ENCODE results near the gene HOXA11. TPM values are rescaled to one million over a fixed set of nuclear protein-coding genes. Genes with fewer than 3 reads are reported as not detected.
A peak's percentile ranks its signal among the peaks of the same experiment; 100 is the strongest.

Gene HOXA11
- total RNA-seq, 1 experiment from 2014 or later = 3.7 TPM

DNA sequence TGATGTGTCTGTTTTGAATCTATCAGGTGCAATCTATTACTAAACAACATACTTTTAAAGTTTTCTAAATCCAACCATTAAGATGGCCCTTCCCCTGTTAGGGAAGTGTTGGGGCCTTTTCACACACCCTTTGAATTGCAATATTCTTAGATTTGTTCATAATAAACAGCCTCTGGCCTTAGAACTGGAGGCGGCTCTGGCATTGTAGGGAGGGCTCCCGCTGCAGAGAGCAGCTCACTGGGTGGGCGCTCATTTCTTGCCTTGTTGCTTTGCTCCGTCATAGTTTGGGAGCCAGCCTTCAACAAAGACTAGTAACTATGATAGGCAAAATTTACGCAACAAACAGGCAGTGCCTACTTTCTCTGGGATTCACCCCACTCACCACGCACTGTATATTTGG is 6.7 kb downstream of the HOXA11 start:
- Histone ChIP-seq H3K27me3 (no peaks in the 10 kb centered on the region), H3K36me3 (peaks cover 10% of the 10 kb centered on the region), H3K4me3 (peak overlapping the region; percentile 51), H3K9me3 (no peaks in the 10 kb centered on the region)
- DNase-seq = peak; percentile 57

DNA sequence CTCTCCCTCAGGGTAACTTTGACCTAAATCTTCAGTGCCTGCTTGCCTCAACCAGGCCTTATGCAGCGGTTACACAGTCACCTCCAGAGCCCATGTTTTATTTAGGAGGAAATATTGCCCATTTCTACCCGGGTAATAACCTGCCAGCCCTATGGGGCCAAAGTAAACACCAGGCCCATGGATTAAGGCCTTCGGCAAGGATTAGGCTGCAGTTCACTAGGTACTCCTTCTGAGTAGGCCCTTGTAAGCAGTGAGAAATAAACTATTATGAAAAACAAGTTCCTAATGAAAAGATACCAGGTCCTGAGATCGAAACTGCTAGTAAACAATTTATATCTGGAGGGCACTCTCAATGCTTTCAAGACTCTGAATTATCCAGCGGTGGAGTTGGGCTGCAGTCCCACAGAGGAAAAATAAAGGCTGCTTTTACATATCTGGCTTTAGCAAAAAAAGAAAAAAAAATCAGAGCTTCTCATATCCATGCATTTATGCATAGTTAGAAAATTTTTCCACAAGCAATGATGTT is 7.2 kb downstream of the HOXA11 start:
- H3K4me3 ChIP-seq = peak overlapping the region; percentile 51
- peaks cover 10% of the 10 kb centered on the region for H3K36me3 ChIP-seq
- DNase-seq = peak; percentile 49
- no peaks in the 10 kb centered on the region for H3K9me3 ChIP-seq
- H3K27me3 ChIP-seq = no peaks in the 10 kb centered on the region

DNA sequence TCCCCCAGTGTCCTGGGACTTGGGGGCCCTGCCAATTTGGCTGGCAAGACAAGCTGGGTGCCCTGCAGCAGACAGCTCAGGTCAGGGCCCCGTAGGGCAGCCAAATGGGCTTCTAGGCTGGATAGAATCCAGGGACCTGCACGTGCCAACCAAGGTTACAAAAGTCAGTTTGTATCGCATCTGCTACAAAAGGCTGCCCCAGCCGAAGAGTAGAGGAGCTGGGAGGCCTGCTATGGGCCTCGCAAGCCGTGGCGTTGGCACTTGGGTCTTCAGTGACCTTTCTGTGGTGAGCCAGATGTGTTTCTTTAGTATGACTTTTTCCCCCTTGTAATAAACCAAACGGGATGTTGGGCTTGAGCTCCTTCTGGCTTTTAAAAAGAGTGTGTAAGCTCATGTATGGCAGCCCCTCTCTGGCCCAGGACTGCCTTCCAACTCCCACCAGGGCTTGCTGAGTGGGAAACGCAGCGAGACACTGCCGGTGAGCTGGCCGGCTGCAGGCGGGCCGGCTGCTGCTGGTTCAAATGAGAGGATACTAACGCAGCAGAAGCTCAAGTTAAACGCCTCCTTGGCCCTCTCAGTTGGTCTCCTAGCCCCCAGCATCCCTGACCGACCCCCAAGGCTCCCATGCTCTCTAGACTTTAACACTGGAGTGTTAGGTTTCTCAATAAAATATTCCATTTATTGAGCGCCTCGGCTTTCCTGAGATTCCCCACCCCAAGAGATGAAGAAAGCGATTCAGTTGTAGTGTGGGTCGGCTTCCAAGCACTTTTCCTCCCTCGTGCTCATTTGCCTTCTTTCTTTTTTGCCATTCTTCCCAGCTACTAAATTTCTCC is 7.9 kb downstream of the HOXA11 start:
- peak; percentile 50 for DNase-seq
- Histone ChIP-seq H3K36me3 (peaks cover 10% of the 10 kb centered on the region), H3K27me3 (no peaks in the 10 kb centered on the region), H3K4me3 (peak overlapping the region; percentile 51), H3K9me3 (no peaks in the 10 kb centered on the region)

- H3K9me3 ChIP-seq = no peaks in the 10 kb centered on the region
- H3K4me3 ChIP-seq = peak overlapping the region; percentile 51; the same call in 1 of the 2 replicates
- H3K36me3 ChIP-seq = peaks cover 15% of the 10 kb centered on the region
- no peaks in the 10 kb centered on the region for H3K27me3 ChIP-seq
- no peak for DNase-seq
These were observed 8.5 kb downstream of the HOXA11 start for GRCh38 chr7:27176524-27176845.

- H3K36me3 ChIP-seq = peaks cover 21% of the 10 kb centered on the region
- peak overlapping the region; percentile 20; the same call in 1 of the 2 replicates for H3K4me3 ChIP-seq
- no peaks in the 10 kb centered on the region for H3K9me3 ChIP-seq
- H3K27me3 ChIP-seq = no peaks in the 10 kb centered on the region
- peak; percentile 54 for DNase-seq
These were observed 9.2 kb downstream of the HOXA11 start for GRCh38 chr7:27175626-27176523.

DNA sequence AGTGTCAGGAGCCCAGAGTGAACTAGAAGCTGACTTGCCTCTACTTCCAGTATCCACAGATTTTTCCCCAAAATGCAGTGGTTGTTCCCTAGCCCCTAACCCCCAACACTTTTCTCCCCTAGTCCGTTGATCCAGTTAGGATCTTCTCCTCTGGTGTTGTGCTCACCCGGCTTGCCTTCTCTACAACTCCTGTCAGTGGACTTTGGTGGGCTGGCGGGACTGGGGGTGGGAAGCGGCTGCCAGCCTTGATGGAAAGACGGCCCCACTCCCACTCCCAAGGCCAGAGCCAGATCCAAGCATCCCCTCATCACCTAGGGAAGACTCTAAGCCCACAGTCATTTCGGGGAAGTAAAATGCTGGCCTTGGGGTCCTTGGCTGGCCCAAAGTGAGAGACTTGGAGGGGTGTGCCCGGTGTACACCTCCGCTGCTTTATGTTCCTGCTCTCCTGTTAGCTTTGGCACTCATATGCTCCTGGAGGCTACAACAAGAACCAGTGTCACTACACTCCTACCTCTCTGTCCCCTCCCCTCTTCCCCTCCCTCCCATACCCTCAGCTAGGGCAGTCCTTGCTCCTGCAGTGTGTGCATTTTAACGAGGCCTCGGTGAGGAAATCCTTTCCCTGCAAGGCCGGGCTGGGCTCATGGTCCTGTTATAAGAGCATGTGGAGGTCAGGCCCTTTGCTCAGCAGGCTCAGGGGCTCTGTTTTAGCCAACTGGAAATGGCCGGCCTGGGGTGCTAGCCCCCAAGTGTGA is 10.0 kb downstream of the HOXA11 start:
- Histone ChIP-seq H3K36me3 (peaks cover 25% of the 10 kb centered on the region), H3K9me3 (no peaks in the 10 kb centered on the region), H3K27me3 (no peaks in the 10 kb centered on the region), H3K4me3 (0 out of 2 replicates have a peak overlapping the region, but pooled peaks have one; percentile 20)
- peak; percentile 59 for DNase-seq

- peak; percentile 70 for DNase-seq
- H3K9me3 ChIP-seq = no peaks in the 10 kb centered on the region
- H3K36me3 ChIP-seq = peaks cover 25% of the 10 kb centered on the region
- H3K4me3 ChIP-seq = peak within 1 kb of the TSS; percentile 62
- no peaks in the 10 kb centered on the region for H3K27me3 ChIP-seq
These were observed 10.8 kb downstream of the HOXA11 start, which contains the start of gene HOXA10 for GRCh38 chr7:27173956-27174873. TSS of gene HOXA10 (minus strand) at chr7:27174320. CDS start at chr7:27174306, 14 bp downstream.

DNA sequence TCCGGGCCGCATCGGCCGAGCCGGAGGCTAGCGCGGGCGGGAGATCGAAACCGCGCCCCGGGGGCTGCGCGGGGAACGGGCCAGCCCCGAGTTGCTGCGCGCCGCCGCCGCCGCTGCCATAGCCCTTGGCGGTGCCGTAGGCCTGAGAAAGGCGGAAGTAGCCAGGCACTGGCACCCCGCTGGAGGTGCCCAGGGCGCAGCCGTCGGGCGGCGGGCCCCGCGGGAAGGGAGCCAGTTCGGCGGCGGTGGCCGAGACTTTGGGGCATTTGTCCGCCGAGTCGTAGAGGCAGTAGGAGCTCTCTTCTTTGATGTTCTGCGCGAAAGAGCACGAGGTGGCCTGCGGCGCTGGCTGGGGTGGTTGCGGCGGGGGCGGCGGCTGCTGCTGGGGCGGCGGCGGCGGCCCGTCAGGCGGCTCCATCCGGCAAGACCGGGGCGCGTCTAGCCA is 11.5 kb downstream of the HOXA11 start:
- Histone ChIP-seq H3K9me3 (no peaks in the 10 kb centered on the region), H3K4me3 (peak overlapping the region; percentile 62), H3K36me3 (peaks cover 31% of the 10 kb centered on the region), H3K27me3 (no peaks in the 10 kb centered on the region)
- DNase-seq = peak; percentile 68

- Histone ChIP-seq H3K36me3 (peaks cover 32% of the 10 kb centered on the region), H3K9me3 (no peaks in the 10 kb centered on the region), H3K4me3 (peak overlapping the region; percentile 62), H3K27me3 (no peaks in the 10 kb centered on the region)
- peak; percentile 95 for DNase-seq
These were observed 12.1 kb downstream of the HOXA11 start for GRCh38 chr7:27172823-27173510.

- no peaks in the 10 kb centered on the region for H3K27me3 ChIP-seq
- H3K9me3 ChIP-seq = no peaks in the 10 kb centered on the region
- peaks cover 35% of the 10 kb centered on the region for H3K36me3 ChIP-seq
- peak; percentile 74 for DNase-seq
- H3K4me3 ChIP-seq = peak overlapping the region; percentile 62
These were observed 12.7 kb downstream of the HOXA11 start for GRCh38 chr7:27172315-27172774.

- Histone ChIP-seq H3K4me3 (peak overlapping the region; percentile 62), H3K27me3 (no peaks in the 10 kb centered on the region), H3K36me3 (peaks cover 34% of the 10 kb centered on the region), H3K9me3 (no peaks in the 10 kb centered on the region)
- peak; percentile 39 for DNase-seq
These were observed 13.3 kb downstream of the HOXA11 start for GRCh38 chr7:27171637-27172314.

DNA sequence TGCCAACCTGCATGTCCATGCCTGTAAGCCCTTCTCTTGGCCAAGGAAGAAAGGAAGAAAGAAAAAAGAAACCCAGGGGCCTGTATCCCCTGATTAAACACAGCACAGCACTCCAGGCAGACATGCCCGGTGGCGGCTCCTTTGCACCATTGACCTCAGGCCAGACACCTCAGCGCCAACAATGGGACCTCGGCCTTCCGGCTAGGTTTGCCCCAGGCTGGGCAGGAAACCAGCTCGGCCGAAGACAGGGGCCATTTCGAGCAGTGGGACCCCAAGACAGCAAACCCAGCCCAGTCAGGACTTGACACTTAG is 13.8 kb downstream of the HOXA11 start:
- no peaks in the 10 kb centered on the region for H3K9me3 ChIP-seq
- peak; percentile 73 for DNase-seq
- H3K4me3 ChIP-seq = peak overlapping the region; percentile 62
- H3K27me3 ChIP-seq = no peaks in the 10 kb centered on the region
- peaks cover 31% of the 10 kb centered on the region for H3K36me3 ChIP-seq

- H3K36me3 ChIP-seq = peaks cover 31% of the 10 kb centered on the region
- H3K9me3 ChIP-seq = no peaks in the 10 kb centered on the region
- no peak for DNase-seq
- no peaks in the 10 kb centered on the region for H3K27me3 ChIP-seq
- peak overlapping the region; percentile 62 for H3K4me3 ChIP-seq
These were observed 14.4 kb downstream of the HOXA11 start for GRCh38 chr7:27170426-27171324.

Data from MG63 (cell line).